Left cardiac atrium (tissue), 2 donors: Measurements from ENCODE around the gene KCNK13. TPM values are rescaled to one million over a fixed set of nuclear protein-coding genes. Genes with fewer than 3 reads are reported as not detected.

ENCODE experiments used
- total RNA-seq, 2 donors: library from RNA; stranded (reverse); fragmentation: NEBNext Ultra II Directional; extraction: Animal tissue kit (Norgen Biotek cat#: 25700); gene quantifications; one replicate each; pipeline ENCODE4 v1.2.1, GENCODE V29; 2021
- donor health status: DM: no; HTN: yes; CAD: no; lungs with severe emphysema.
- donor health status: DM: yes; HTN: yes; CAD: no.

The KCNK13 gene
- total RNA-seq, 2 donors from 2014 or later = 2.4 to 2.6 TPM

Other genes starting within 250 kb of the KCNK13 start
- 1 to 10 TPM; 2.8 to 3.8 TPM for gene EFCAB11, start 107.3 kb upstream of the KCNK13 start, total RNA-seq
- gene TDP1, start 106.1 kb upstream of the KCNK13 start, total RNA-seq = 1 to 10 TPM; 4.9 to 6.3 TPM
- 100 to 1,000 TPM in 1 of 2 donors, 10 to 100 TPM in 1; 93.7 to 114 TPM for gene PSMC1, start 194.6 kb downstream of the KCNK13 start, total RNA-seq